ENCODE results near the gene CENPM. TPM values are rescaled to one million over a fixed set of nuclear protein-coding genes. Genes with fewer than 3 reads are reported as not detected.

CENPM gene
- total RNA-seq, 2 experiments from 2014 or later: 99.9 to 106 TPM

GRCh38 chr22:41928593-41929417 is 18.1 kb downstream of the CENPM start:
- H3K9me3 Mint-ChIP-seq: no peaks in the 10 kb centered on the region
- no peak overlapping the region for H3K4me3 Mint-ChIP-seq
- H3K27ac Mint-ChIP-seq: no peak overlapping the region
- H3K27me3 Mint-ChIP-seq: peaks cover 6% of the 10 kb centered on the region
- peaks cover 31% of the 10 kb centered on the region for H3K4me1 Mint-ChIP-seq (ENCODE audit: low read depth)
- intact Hi-C loops (cut with micrococcal nuclease): no loop called here
- ChIA-PET POLR2A (interaction anchor here (0.6 to 1.5 kb wide), 4 partner anchors 9 to 80 kb away, joined by 3 to 7 read pairs (median 4); no protein-coding TSS in a partner anchor), CTCF (interaction anchor here (1.0 to 1.1 kb wide), 2 partner anchors 12 to 31 kb away, joined by 3 read pairs; no protein-coding TSS in a partner anchor)
- no peak for DNase-seq
- peaks cover 3% of the 10 kb centered on the region for H3K36me3 Mint-ChIP-seq

- ChIA-PET CTCF (interaction anchor here (1.1 kb wide), 1 partner anchor 13 kb away, joined by 3 read pairs; no protein-coding TSS in a partner anchor), POLR2A (interaction anchor here (1.5 to 2.9 kb wide), 2 partner anchors 12 to 19 kb away, joined by 7 to 10 read pairs; no protein-coding TSS in a partner anchor)
- H3K4me3 Mint-ChIP-seq: no peak overlapping the region
- peaks cover 6% of the 10 kb centered on the region for H3K27me3 Mint-ChIP-seq
- DNase-seq: no peak
- H3K4me1 Mint-ChIP-seq (ENCODE audit: low read depth): peaks cover 31% of the 10 kb centered on the region
- H3K27ac Mint-ChIP-seq: peak overlapping the region; percentile 63
- H3K36me3 Mint-ChIP-seq: peaks cover 3% of the 10 kb centered on the region
- H3K9me3 Mint-ChIP-seq: no peaks in the 10 kb centered on the region
- intact Hi-C loops (cut with micrococcal nuclease): loop anchor here (2.0 kb wide), 1 partner anchor 13 kb away; no protein-coding TSS in a partner anchor
Measured at GRCh38 chr22:41927813-41928212, 19.1 kb downstream of the CENPM start.

GRCh38 chr22:41925783-41926460 is 21.0 kb downstream of the CENPM start:
- peak overlapping the region; percentile 71 for H3K4me3 Mint-ChIP-seq
- DNase-seq: peak; percentile 86
- H3K9me3 Mint-ChIP-seq: no peaks in the 10 kb centered on the region
- POLR2A ChIA-PET: interaction anchor here (0.5 to 3.0 kb wide), 8 partner anchors 8 to 126 kb away, joined by 3 to 26 read pairs (median 7); partner anchors contain the start of genes CCDC134 and SREBF2
- no peak overlapping the region for H3K27ac Mint-ChIP-seq
- peaks cover 6% of the 10 kb centered on the region for H3K27me3 Mint-ChIP-seq
- peaks cover 31% of the 10 kb centered on the region for H3K4me1 Mint-ChIP-seq (ENCODE audit: low read depth)
- H3K36me3 Mint-ChIP-seq: peaks cover 3% of the 10 kb centered on the region
- CTCF ChIA-PET: interaction anchor here (0.6 to 3.2 kb wide), 33 partner anchors 9 to 518 kb away, joined by 3 to 48 read pairs (median 5); partner anchors contain the start of genes CENPM, MEI1 and SHISA8
- intact Hi-C loops (cut with micrococcal nuclease): loop anchor here (2.0 kb wide), 1 partner anchor 15 kb away; no protein-coding TSS in a partner anchor

GRCh38 chr22:41923595-41924276 is 23.2 kb downstream of the CENPM start:
- Mint-ChIP-seq H3K36me3 (peaks cover 3% of the 10 kb centered on the region), H3K4me1 (ENCODE audit: low read depth) (peaks cover 31% of the 10 kb centered on the region), H3K27me3 (peaks cover 6% of the 10 kb centered on the region), H3K9me3 (no peaks in the 10 kb centered on the region), H3K27ac (no peak overlapping the region), H3K4me3 (no peak overlapping the region)
- ChIA-PET CTCF (interaction anchor here (1.1 to 3.2 kb wide), 4 partner anchors 10 to 257 kb away, joined by 3 to 48 read pairs (median 4); no protein-coding TSS in a partner anchor), POLR2A (interaction anchor here (1.2 kb wide), 1 partner anchor 15 kb away, joined by 3 read pairs; no protein-coding TSS in a partner anchor)
- no peak for DNase-seq
- intact Hi-C loops (cut with micrococcal nuclease): no loop called here

GRCh38 chr22:41922940-41923594 is 23.9 kb downstream of the CENPM start:
- Mint-ChIP-seq H3K27me3 (peaks cover 6% of the 10 kb centered on the region), H3K9me3 (no peaks in the 10 kb centered on the region), H3K4me3 (no peak overlapping the region), H3K36me3 (peaks cover 3% of the 10 kb centered on the region), H3K27ac (no peak overlapping the region), H3K4me1 (ENCODE audit: low read depth) (peaks cover 29% of the 10 kb centered on the region)
- no peak for DNase-seq
- ChIA-PET POLR2A (interaction anchor here (1.1 to 1.2 kb wide), 2 partner anchors 16 to 61 kb away, joined by 3 read pairs; no protein-coding TSS in a partner anchor), CTCF (interaction anchor here (1.1 to 1.3 kb wide), 3 partner anchors 11 to 256 kb away, joined by 3 to 4 read pairs (median 3); no protein-coding TSS in a partner anchor)
- intact Hi-C loops (cut with micrococcal nuclease): no loop called here

- no peak overlapping the region for H3K27ac Mint-ChIP-seq
- H3K4me1 Mint-ChIP-seq (ENCODE audit: low read depth): peaks cover 27% of the 10 kb centered on the region
- no peaks in the 10 kb centered on the region for H3K9me3 Mint-ChIP-seq
- H3K27me3 Mint-ChIP-seq: peaks cover 6% of the 10 kb centered on the region
- no peak overlapping the region for H3K4me3 Mint-ChIP-seq
- intact Hi-C loops (cut with micrococcal nuclease): no loop called here
- no peak for DNase-seq
- ChIA-PET POLR2A (interaction anchor here (1.1 to 1.2 kb wide), 2 partner anchors 16 to 60 kb away, joined by 3 read pairs; no protein-coding TSS in a partner anchor), CTCF (interaction anchor here (1.2 kb wide), 1 partner anchor 12 kb away, joined by 3 read pairs; no protein-coding TSS in a partner anchor)
- H3K36me3 Mint-ChIP-seq: peaks cover 3% of the 10 kb centered on the region
Measured at GRCh38 chr22:41922328-41922727, 24.6 kb downstream of the CENPM start.

- Mint-ChIP-seq H3K9me3 (no peaks in the 10 kb centered on the region), H3K36me3 (peaks cover 3% of the 10 kb centered on the region), H3K4me1 (ENCODE audit: low read depth) (peaks cover 21% of the 10 kb centered on the region), H3K4me3 (peak overlapping the region; percentile 8), H3K27me3 (peaks cover 17% of the 10 kb centered on the region), H3K27ac (no peak overlapping the region)
- no peak for DNase-seq
- ChIA-PET POLR2A (interaction anchor here (0.8 to 1.6 kb wide), 3 partner anchors 13 to 58 kb away, joined by 3 to 5 read pairs (median 4); no protein-coding TSS in a partner anchor), CTCF (no interaction called here)
- intact Hi-C loops (cut with micrococcal nuclease): no loop called here
Measured at GRCh38 chr22:41920271-41920976, 26.5 kb downstream of the CENPM start.

- DNase-seq: peak; percentile 68
- CTCF ChIA-PET: interaction anchor here (0.6 to 0.7 kb wide), 2 partner anchors 25 to 87 kb away, joined by 3 read pairs; partner anchors contain the start of gene SREBF2
- Mint-ChIP-seq H3K4me3 (peak overlapping the region; percentile 32), H3K9me3 (no peaks in the 10 kb centered on the region), H3K36me3 (no peaks in the 10 kb centered on the region), H3K4me1 (ENCODE audit: low read depth) (peaks cover 20% of the 10 kb centered on the region), H3K27me3 (peaks cover 16% of the 10 kb centered on the region), H3K27ac (no peak overlapping the region)
- intact Hi-C loops (cut with micrococcal nuclease): loop anchor here (5.0 kb wide), 1 partner anchor 87 kb away; the partner anchor contains the start of gene SREBF2
- POLR2A ChIA-PET: interaction anchor here (1.0 to 1.6 kb wide), 4 partner anchors 17 to 119 kb away, joined by 3 to 5 read pairs (median 3); partner anchors contain the start of genes CCDC134 and CENPM
Measured at GRCh38 chr22:41919357-41920224, 27.4 kb downstream of the CENPM start.

GRCh38 chr22:41917903-41918791 is 28.8 kb downstream of the CENPM start:
- ChIA-PET CTCF (no interaction called here), POLR2A (interaction anchor here (0.7 kb wide), 1 partner anchor 21 kb away, joined by 4 read pairs; no protein-coding TSS in a partner anchor)
- intact Hi-C loops (cut with micrococcal nuclease): loop anchor here (5.0 kb wide), 1 partner anchor 86 kb away; the partner anchor contains the start of gene SREBF2
- Mint-ChIP-seq H3K27ac (no peak overlapping the region), H3K9me3 (no peaks in the 10 kb centered on the region), H3K27me3 (peaks cover 19% of the 10 kb centered on the region), H3K4me1 (ENCODE audit: low read depth) (peaks cover 22% of the 10 kb centered on the region), H3K36me3 (no peaks in the 10 kb centered on the region), H3K4me3 (no peak overlapping the region)
- no peak for DNase-seq

Measured in activated CD4-positive, alpha-beta memory T cell treated with anti-CD3 and anti-CD28 coated beads for 36 hours (primary cell).